HG03520 (cell line): ENCODE data around the gene EML2.

Experiments used
- ATAC-seq: cut with Tn5 transposase; IDR thresholded peaks from one replicate; pipeline ENCODE4 v1.9.1; 2021; ENCODE audit warnings: mild to moderate bottlenecking, moderate library complexity; ENCODE audit not compliant: unreplicated experiment

EML2 gene

DNA sequence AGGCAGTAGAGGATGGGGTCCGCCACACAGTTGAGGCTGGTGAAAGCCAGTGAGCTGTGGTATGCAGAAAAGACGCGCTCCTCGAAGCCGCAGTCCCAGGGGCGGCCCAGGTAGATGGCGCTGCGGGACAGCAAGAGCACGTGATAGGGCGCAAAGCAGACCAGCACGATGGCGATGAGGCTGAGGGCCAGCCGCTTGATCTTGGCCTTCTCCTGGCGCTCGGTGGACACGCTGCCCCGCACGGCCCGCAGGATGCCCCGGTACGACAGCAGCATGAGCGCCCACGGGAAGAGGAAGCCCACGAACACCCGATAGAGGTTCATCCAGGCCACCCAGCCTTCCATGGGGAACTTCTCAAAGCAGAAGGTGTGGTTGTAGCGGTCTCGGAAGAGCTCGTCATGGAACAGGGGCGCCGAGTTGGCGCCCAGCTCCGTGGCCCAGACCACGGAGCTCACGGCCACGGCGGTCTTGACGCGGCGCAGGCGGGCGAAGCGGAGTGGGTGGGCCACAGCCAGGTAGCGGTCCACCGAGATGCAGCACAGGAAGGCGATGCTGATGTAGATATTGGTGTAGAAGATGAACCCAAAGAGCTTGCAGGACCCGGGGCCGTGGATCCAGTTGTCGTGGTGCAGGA, 48.1 kb downstream of the EML2 start:
- ATAC-seq: no peak

DNA sequence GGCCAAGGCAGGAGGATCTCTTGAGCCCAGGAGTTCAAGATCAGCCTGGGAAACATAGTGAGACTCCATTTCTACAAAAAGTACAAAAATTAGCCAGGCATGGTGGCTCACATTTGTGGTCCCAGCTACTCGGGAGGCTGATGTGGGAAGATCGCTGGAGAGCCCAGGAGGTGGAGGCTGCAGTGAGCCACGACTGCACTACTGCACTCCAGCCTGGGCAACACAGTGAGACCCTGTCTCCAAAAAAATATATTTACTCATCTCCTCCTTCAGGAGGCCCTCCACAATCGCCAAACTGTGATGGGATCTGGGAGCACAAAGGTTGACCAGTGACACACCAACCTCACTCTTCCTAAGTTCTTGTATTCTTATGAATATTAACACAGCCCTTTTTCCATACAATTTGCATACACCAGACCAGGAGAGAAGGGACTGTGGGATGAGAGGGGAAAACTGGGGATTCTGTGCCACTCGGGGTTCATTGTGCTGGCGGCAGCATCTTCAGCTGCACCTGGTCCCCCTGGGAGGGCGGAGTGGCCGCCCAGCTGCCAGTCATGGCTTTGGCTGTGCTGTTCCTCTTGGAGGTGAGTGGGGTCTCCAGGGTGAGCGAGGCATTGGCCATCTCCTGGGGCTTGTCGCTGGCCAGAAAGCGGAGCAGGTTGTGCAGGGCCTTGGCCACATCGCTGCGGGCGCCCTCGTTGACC, 48.7 kb downstream of the EML2 start:
- no peak for ATAC-seq

DNA sequence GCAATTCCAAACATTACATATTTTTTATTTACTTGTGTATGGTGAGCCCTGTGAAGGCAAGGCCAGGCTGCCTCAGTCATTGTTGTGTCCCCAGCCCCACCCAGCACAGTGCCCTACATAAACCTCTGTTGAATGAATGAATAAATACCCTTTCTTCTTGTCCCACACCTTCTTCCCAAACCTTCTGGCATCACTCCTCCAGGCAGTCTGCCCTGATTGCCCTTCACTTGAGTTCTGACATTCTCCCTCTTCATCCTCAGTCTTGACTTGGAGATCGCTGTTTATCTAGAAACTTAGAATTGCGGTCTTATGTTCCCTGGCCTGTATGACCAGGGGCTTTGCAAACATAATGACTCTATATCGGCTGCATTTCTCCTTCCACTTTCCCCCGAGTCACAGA, 49.4 kb downstream of the EML2 start:
- no peak for ATAC-seq

DNA sequence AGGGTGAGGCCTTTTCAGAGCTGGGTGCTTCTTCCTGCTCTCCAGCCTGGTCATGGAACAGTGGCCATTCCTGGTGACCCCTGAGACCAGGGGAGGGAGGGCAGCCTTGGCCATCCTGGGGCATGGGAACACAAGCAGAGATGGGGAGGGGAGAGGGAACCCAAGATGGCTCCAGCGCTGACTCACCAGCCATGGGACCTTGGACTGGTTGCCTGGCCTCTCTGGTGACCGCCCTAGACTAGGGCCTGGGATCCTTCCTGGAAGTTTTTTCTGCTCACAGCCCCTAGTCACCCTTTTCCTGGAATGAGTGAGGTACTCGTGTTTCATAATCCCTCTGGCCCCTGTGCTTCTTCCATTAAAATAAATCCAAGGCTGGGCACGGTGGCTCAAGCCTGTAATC, 51.3 kb downstream of the EML2 start:
- ATAC-seq: no peak

DNA sequence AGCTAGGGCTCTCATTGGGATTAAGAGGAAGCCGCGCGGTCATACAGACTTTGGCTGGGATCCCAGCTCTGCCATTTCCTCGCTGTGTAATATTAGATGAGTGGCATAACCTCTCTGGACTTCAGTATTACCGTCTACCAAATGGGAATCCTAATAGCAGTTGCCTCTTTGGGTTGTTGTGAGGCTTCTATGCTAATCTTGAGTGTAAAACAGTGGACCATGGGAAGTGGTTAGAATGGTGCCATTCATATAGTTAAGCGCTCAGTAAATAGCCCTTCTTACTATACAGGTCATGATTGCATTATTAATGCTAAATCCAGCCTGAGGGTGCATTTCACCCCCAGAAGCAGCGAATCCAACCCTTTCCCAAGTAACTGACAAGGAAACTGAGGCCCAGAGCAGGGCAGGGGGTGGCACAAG, 54.0 kb downstream of the EML2 start:
- ATAC-seq: no peak

DNA sequence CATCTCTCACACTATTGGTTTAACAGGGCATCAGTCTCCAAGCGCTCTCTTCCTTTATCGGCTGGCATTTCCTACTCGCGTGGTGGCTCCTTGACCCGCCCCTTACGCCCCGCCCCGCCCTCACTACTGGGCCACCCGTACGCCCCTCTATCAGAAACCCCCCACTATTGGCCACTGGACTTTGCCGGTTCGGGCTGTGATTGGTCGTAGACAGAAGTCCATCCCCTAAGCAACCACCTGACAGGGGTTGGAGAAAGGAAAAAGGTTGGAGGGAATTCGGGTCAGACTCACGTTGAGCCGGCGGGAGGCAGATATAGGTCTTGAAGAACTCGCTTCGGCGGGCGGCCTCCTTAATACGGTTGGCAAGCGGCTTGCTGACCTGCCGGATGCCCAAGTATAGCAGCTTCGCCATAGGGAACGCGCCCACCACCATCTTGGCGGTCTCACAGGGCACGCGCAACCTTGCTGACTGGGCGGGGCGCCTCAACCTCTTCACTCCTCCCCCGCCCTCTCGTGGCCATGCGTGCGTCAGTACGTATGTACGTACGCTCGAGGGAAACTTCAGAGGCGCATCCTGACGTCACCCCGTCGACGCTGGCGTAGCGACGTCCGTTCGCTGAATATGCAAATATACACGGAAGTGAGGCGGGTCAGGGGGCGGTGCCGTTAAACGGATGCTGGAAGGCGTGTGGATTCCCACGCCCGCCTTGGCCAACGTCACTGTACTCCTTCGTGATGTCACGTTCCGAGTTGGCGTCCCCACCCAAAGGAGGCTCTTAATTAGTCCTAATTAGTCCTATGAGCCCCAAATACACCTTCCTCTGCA, 54.7 kb downstream of the EML2 start, which contains the start of gene OPA3:
TSS of gene OPA3 (minus strand) at position 471 of the 826 bp plus-strand sequence. CDS start at position 433, 38 bp downstream.
- peak; percentile 78 for ATAC-seq

DNA sequence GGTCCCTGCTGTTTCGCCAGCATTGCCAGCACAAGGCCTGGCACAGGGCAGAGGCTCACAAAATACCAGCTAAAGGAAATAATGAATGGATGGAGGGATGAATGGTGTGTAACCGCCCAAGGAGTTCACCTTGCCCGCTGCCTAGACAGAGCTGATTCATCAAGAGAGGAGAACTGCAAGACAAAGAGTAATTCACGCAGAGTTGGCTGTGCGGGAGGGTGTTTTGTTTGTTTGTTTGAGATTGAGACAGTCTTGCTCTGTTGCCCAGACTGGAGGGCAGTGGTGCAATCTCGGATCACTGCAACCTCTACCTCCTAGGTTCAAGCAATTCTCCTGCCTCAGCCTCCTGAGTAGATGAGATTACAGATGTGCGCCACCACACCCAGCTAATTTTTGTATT, 57.6 kb downstream of the EML2 start:
- ATAC-seq: no peak

DNA sequence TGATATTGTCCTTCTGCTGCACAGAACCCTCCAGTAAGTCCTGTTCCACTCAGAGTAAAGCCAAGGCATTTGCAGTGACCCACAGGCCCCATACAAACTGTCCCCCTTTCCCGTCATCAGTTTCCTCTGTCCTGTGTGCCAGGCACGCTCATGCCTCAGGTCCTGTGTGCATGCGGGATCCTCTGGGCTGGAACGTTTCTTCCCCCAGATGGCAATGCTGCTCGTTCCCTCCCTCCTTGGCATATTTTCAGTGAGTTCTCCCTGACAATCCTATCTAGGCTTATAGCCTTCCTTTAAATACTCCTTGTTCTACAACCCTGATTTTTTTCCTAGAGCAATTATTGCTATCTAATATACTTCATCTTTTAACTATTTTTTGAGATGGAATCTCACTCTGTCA, 60.3 kb downstream of the EML2 start:
- no peak for ATAC-seq

DNA sequence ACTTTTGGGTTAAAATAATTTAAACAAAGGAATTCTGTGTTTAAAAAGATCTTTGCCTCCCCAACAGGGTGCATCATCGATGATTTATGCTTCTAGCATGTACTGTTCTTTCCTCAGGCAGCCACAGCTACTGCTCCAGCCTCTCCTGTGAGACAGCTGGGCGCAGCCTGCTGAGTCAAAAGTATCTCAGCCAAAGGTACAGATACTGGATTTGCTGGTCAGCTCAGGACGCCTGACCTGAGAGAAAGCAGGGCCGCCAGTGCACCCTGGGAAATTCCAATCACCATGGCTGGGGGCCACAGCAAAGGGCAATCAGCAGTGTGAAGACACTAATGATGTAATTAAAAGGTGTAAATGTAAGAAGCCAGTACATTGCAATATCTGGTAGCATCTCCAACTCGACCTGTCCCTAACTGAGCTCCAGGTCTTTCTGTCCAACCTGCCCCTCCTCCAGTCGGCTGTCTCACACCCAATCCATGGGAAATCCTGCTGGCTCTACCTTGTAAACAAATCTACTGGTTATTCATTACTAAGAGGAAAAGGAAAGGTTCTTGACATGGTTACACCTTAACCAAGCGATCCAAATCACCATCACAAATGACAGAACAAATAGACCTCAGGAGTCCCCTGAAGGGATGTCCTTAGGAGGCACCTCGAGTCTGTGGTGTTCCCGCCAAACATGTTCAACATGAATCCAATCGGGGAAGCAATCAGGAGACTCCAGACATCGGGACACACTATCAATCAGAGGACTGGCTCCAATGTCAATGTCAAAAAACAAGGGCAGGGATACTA, 61.9 kb downstream of the EML2 start:
- ATAC-seq: no peak

DNA sequence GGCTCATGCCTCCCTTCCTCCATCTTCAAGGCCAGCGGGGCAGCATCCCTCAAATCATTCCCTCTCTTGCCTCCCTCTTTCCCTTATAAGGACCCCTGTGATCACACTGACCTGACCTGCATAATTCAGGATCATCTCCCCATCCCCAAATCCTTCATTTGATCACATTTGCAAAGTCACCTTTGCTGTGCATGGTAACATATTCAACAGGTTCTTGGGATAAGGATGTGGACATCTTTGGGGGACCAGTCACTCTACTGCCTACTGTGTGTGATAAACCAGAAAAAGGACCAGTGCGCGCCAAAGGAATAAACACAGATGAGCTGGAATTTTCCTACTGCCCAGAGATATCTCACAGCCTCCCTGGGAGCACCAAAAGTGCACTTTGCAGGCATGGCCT, 62.5 kb downstream of the EML2 start:
- ATAC-seq: no peak

DNA sequence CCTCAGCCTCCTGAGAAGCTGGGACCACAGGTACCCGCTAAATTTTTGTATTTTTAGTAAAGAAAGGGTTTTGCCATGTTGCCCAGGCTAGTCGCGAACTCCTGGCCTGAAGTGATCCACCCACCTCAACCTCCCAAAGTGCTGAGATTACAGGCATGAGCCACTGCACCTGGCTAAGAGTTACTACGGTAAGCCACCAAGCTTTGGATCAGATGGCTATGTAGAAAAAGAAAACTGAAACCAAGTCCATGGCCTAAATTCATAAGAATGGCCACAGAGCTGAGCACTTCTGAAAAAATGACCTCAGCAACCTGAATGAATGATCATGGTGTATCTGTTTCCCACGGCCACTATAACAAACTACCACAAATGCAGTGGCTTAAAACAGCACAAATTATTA, 64.0 kb downstream of the EML2 start:
- no peak for ATAC-seq

DNA sequence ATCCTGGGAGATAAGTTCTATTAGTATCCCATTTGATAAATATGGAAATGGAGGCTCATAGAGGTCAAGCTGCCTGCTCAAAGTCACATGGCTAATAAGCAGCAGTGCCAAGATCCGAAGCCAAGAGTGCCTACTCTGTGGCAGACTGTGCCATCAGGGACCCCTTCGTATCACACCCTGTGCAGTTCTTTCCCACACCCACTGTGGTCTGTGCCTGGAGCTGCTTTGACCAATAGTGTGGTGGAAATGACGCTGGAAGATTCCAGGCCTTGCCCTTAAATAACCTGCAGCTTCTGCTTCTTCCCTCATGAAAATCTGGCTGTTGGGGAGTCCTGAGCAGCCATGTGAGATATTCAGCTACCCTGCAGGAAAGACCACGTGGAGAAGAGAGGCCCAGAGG, 64.7 kb downstream of the EML2 start:
- ATAC-seq: no peak

DNA sequence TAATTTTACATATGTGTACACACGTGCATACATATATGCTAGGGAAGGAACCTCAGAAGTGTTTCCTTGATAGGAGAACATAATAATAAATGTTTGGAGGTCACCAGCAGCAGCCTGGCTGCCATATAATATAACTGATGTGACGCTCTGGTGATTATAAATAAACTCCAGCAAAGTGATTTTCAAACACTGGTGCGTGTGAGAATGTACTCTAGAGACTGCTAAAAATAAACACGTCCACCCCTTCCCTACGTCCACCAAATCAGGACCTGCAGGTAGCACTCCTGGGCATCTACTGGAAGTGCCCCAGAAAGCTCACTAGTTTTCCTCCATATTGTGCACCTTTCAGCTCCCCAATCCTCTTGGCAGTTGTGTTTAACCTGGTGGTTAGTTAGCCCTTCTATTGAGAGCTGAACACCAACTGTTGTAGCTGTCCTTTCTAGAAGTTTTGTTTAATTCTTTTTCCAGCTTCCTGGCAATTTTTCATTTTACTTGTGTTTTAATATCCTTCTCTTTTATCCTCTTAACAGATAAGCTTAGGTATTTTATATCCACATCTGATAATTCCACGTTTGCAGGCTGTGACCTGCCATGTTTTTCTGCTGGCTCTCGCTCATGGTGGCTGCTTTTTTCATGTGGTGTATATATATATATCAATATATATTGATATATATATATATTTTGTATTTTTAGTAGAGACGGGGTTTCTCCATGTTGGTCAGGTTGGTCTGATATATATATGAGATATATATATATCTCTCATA, 67.6 kb downstream of the EML2 start:
- ATAC-seq: no peak

DNA sequence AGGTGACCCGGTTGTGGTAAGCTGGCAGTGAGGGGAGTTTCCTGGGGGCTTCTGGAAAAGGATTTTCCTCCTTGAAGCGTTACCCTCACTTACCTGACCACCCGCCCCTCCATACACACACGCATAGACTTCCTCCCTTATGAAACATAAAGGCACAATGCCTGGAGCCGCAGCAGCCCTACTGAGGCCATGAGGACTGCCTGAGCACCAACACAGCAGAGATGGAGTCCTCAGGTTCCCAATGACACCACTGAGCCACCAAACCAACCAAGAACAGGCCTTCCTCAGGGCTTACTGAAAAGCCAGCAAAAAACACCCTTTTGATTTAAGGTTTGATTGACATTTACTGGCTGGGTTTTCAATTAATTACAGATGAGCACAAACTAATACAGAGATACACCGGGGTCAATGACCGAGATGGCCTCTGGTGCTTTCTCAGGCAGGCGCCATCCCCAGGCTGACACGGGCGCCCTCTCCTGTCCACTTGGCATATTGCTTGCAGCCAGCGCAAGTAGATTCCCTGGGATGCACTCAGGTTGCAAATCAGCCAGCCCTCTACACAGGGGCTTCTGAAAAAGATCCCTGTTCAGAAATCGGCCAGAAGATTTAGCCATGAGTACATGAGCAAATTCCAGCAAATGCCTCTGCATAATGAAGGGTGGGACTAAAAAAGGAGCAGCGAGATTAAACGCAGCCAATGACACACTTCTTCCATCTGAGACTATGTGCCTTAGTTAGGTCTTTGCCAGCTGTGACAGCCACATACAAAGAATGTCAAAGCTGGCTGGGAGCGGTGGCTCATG, 69.4 kb downstream of the EML2 start:
- ATAC-seq: no peak

DNA sequence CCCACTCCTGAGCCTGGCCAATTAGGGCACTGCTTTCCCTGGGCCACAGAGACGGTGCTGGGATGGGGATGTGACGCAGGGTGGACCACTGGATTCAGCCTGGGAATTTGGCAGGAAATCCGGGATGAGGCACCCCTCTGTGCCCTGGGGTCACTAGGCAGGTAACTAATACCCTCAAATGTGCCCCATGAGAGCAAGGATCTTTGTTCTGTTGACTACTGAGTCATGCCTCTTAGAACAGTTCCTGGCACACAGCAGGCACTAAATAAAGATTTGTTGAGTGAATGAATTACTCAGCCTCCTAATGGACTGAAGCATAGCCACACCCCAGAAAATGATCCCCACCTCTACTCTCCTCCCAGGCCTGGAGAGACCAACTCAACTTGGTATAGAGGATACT, 70.5 kb downstream of the EML2 start:
- ATAC-seq: no peak

DNA sequence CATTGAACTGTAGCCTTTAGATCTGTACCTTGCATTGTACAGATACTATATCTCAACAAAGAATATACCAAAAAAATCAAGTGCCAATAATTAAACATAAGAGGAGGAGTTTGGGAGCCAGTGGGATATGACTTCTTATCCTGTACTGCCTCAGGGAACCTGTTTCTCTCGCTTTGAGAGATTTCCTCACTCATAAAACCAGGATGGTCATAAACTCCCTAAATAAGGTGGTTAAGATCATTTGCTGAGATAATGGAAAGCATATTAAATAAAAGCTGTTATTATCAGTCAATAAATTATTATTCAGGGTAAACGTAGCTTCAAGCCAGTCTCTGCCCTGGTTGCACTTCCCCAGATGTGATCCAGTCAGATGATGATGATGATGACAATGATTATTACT, 71.6 kb downstream of the EML2 start:
- no peak for ATAC-seq

DNA sequence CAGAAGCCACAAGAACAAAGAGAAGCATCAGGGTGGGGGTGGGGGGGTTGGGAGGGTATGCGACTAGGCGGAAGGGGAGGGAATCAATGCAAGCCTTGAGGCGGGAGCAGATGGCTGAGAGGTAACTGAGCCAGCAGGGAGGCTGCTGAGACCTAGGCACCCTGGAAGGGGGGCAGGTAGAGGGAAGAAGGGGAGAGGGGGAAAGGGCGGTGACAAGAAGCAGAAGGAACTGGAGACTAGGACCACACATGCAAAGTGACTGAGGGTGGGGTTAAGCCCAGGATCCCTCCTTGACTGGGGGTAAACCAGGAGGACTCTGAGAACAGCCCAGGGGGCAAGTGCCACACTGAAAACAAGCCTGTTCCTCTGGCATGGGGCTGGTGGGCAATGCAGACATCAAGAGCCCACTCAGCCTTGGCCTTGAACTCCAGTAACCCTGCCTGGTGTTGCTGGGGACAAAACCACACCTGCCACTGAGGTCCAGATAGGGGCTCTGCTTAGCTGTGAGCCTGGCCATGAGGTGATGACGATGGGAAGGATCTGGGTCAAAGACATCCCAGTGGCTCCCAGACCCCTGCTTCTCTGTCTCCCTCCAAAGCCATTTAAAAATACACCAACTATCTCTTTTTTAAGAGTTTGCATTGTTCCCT, 74.9 kb downstream of the EML2 start:
- ATAC-seq: no peak

DNA sequence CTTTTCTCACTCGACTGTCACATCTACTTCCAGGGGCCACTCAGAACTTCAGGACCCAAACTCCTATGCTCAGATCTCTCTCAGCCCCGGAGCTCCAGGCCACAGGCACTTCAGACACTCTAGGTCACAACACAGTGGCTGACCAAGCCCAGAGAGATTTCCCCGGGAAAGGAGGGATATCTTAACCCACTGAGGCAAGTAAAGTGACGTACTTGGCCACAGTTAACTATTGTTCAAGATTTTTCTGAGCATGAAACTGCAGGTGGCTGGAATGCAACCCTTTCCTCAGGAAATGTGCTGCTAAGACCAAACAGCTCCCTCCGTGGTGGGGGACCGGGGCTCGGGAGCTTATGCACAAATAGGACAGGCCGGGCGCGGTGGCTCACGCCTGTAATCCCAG, 78.5 kb downstream of the EML2 start:
- no peak for ATAC-seq

DNA sequence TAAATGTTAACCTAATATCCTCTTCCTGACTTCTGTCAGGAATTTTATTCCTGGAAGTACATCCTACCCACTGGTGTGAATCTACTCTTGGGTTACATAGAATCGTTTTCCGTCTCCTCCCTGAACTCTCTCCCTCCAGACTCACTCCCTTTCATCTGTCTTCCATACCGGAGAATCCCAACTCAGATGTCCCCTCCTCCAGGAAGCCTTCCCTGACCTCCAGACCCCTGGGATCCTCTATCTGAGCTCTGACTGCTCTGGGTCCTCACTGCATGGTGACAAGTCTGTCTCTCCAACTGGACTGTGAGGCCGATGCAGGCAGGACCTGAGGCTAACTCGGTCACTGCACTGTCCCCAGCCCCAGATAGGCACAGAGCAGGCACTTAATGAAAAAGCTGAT, 79.2 kb downstream of the EML2 start:
- ATAC-seq: no peak
